ENCODE data around the gene SH3BP5.

SH3BP5 gene

GRCh38 chr3:15260531-15260930, 71.9 kb downstream of the SH3BP5 start:
- DNase-seq (ENCODE audit: extremely low read depth in 1 of 2, low read depth in 1 of 2) = no peak

- DNase-seq (ENCODE audit: extremely low read depth in 1 of 2, low read depth in 1 of 2) = no peak
These were observed 73.7 kb downstream of the SH3BP5 start for GRCh38 chr3:15258720-15259119.

GRCh38 chr3:15256861-15257341, 75.5 kb downstream of the SH3BP5 start:
- DNase-seq (ENCODE audit: extremely low read depth in 1 of 2, low read depth in 1 of 2) = no peak

GRCh38 chr3:15255215-15255614, 77.2 kb downstream of the SH3BP5 start:
- DNase-seq (ENCODE audit: extremely low read depth in 1 of 2, low read depth in 1 of 2) = no peak

- no peak for DNase-seq (ENCODE audit: extremely low read depth in 1 of 2, low read depth in 1 of 2)
These were observed 79.2 kb downstream of the SH3BP5 start for GRCh38 chr3:15253023-15253697.

GRCh38 chr3:15246186-15246585, 86.2 kb downstream of the SH3BP5 start:
- DNase-seq (ENCODE audit: extremely low read depth in 1 of 2, low read depth in 1 of 2) = no peak

GRCh38 chr3:15243822-15244482, 88.4 kb downstream of the SH3BP5 start:
- DNase-seq (ENCODE audit: extremely low read depth in 1 of 2, low read depth in 1 of 2) = no peak

GRCh38 chr3:15241341-15241740, 91.0 kb downstream of the SH3BP5 start:
- DNase-seq (ENCODE audit: extremely low read depth in 1 of 2, low read depth in 1 of 2) = peak in 1 of 2 donors; percentile 25

GRCh38 chr3:15229262-15229661, 103.1 kb downstream of the SH3BP5 start:
- DNase-seq (ENCODE audit: extremely low read depth in 1 of 2, low read depth in 1 of 2) = no peak

- no peak for DNase-seq (ENCODE audit: extremely low read depth in 1 of 2, low read depth in 1 of 2)
These were observed 104.2 kb downstream of the SH3BP5 start for GRCh38 chr3:15228147-15228546.

GRCh38 chr3:15223685-15224572, 108.5 kb downstream of the SH3BP5 start:
- DNase-seq (ENCODE audit: extremely low read depth in 1 of 2, low read depth in 1 of 2) = no peak

- no peak for DNase-seq (ENCODE audit: extremely low read depth in 1 of 2, low read depth in 1 of 2)
These were observed 110.7 kb downstream of the SH3BP5 start for GRCh38 chr3:15221574-15222217.

GRCh38 chr3:15220661-15221060, 111.7 kb downstream of the SH3BP5 start:
- no peak for DNase-seq (ENCODE audit: extremely low read depth in 1 of 2, low read depth in 1 of 2)

- no peak for DNase-seq (ENCODE audit: extremely low read depth in 1 of 2, low read depth in 1 of 2)
These were observed 112.3 kb downstream of the SH3BP5 start for GRCh38 chr3:15220056-15220455.

GRCh38 chr3:15218689-15219088, 113.7 kb downstream of the SH3BP5 start:
- DNase-seq (ENCODE audit: extremely low read depth in 1 of 2, low read depth in 1 of 2) = no peak

GRCh38 chr3:15217841-15218267, 114.5 kb downstream of the SH3BP5 start:
- no peak for DNase-seq (ENCODE audit: extremely low read depth in 1 of 2, low read depth in 1 of 2)

- no peak for DNase-seq (ENCODE audit: extremely low read depth in 1 of 2, low read depth in 1 of 2)
These were observed 115.2 kb downstream of the SH3BP5 start for GRCh38 chr3:15217011-15217671.

- no peak for DNase-seq (ENCODE audit: extremely low read depth in 1 of 2, low read depth in 1 of 2)
These were observed 115.9 kb downstream of the SH3BP5 start for GRCh38 chr3:15216501-15216900.

- no peak for DNase-seq (ENCODE audit: extremely low read depth in 1 of 2, low read depth in 1 of 2)
These were observed 116.4 kb downstream of the SH3BP5 start for GRCh38 chr3:15215996-15216395.

- no peak for DNase-seq (ENCODE audit: extremely low read depth in 1 of 2, low read depth in 1 of 2)
These were observed 117.6 kb downstream of the SH3BP5 start for GRCh38 chr3:15214758-15215157.
